Left hindlimb (tissue), 1 donor: ENCODE data around the gene RGS10.
"Not testable (repeated sequence)": the region's sequence is repeated elsewhere in the genome, so short reads cannot be mapped to it uniquely, and the experiment has no call there.

Source experiments
- DNase-seq: peaks from one replicate; pipeline ENCODE4 v3.0.0-alpha.2; 2018

Gene RGS10

DNA sequence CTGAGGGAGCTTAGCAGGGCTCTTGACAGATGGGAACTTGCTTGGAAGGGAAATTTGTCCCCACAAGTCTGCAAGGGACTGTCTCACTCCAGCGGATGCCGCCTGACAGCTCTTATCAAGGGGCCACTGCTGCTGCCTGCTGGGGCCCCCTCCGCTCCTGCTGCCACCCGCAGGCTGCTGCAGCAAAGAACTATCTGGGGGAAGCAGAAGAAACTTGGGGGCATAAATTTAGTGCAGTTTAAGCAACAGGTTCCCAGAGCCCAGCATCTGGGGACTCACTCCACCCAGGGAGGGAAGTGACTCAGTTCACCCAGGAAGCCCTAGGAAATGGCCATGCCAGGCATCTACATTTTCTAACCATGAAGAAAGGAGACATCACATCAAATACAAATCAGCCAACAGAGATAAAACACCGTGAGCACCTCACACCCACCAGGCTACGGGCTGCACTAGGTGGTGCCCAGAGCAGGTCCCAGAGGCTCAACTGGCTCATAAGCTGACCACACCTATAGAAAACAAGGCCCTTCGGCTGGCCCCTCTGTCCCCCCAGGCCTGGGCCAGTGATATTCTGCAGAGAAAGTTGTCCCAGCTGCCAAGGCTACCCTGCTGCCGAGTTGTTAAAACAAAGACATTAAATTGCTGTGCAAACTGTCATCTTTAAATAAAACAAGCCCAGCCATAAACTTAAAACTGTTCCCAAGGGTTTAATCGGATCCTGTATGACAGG, 3.7 kb downstream of the RGS10 start:
- no peak for DNase-seq

DNA sequence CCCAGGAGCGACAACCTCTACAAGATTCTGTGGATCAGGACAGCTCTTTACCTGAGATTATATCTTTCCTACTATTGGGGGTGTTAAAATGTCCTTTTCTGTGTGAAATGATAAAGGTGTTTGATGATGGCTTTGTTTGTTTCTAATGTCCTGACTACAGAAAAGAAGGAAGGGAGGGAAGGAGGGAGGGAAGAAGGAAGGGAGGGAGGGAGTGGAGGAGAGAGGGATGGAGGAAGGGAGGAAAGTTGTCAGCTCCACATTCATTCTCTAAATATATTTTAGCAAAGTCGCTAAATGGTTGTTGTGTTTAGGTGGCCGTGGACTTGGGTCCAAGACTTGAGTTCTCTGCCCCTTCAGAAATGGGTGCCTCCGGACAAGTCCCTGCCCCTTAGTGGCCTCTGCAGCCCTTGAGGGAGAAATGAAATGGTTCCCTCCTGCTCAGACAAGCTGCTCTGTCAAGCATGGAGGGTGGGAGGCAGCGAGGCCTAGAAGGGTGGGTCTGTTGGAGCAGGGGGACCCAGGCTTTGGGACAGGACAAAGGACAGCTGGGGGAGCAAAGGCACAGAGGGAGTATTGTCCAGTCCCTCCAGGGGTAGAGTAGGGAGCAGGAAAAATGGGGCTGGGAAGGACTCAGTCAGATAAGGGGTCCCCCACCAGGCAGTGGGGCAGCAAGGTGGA, 4.4 kb downstream of the RGS10 start:
- no peak for DNase-seq

DNA sequence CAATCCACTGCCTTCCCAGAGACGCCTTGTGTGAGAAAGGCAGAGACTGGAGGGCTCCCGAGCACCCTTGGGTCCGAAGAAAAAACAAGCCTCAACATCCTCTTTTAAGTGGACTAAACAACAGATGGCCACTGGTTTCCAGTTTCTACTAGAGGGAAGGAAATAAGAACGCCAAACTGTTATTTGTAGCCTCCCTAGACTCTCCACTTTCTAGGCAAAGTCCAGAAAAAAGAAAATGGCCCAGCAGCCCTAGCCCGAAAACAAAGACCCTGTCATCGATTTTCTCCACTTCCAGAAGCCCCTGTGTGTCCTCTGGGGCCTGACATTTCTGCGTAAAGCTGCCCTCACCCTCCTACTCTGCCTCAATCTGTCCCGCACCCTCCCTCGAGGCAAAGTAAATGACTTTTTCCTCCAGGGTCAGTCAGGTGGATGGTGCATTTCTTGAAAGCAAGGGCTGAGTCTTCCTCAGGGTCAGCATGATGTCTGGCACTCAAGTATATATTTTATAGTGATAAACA, 6.0 kb downstream of the RGS10 start:
- DNase-seq = no peak

DNA sequence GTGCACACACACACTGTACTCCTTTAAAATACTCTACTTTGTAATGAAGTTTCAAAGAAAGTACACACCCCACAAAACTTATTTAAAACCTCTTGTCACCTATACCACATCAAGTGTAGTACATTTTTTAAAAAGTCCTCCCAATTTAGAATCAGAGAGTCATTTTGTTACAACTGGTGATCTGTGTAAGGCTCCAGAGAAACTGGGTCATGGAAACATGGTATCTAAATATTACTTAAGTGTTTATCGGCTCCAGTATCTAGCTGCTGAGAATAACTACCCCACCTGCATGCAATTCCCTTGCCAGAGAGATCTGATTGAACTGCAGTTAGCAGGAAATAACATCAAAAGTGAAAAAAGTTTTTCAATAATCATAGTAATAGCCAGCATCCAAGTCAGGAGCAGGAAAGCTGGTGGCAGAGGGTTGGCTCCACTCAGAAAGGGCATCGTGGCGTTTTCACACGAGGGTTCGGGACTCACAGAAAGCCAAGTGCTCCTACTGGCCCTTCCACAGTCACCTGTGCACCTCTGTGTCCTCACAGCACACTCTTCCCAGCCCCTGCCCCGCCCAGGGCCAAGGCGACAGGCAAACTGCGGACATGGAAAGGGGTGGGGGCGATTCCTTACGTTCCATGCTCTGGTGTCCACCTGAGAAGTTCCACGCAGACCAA, 6.5 kb downstream of the RGS10 start:
- DNase-seq = no peak

DNA sequence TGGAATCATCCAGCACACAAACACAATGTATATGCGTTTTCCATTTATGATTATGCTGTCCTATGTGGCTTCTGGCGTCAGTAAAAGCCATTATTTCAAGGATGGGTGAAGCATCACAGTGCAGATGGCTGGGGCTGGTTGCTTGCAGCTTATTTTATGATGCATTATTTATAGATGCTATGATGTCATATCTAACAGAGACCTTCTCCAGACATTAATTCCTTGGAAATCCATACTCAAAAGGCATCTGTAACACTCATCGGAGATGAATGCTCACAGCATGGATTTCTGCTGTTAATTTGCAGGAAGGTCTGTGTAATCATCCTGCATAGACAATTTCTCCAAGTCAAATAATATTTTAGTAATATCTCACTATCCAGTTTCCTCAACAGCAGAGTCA, 7.2 kb downstream of the RGS10 start:
- no peak for DNase-seq

DNA sequence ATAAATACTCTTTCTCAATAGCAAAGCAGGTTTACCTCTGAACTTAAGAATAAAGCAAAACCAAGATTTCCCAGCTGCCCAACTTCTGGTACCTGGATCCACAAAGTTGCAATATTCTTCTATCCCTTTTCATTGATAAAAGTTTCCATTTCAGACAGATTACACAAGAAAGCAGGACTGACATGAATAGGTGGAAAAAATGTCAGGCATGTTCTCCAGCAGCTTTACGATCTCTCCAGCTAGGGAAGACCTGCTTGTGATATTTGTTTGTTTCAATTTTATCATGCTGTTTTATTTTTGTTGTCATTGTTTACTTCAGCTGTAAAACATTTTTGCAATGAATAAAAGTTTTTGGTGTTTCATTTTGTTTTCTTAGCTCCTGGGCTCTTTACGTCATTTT, 9.0 kb downstream of the RGS10 start:
- DNase-seq = no peak

DNA sequence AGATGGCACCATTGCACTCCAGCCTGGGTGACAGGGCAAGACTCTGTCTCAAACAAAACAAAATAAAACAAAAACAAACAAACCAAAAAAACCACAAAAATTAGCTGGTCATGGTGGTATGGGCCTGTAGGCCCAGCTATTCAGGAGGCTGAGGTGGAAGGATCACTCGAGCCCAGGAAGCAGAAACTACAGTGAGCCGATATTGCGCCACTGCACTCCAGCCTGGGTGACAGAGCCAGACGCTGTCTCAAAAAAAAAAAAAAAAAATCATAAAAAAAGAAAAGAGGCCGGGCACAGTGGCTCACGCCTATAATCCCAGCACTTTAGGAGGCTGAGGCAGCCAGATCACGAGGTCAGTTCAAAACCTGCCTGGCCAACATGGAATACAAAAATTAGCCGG, 9.7 kb downstream of the RGS10 start:
- not testable (repeated sequence) for DNase-seq

DNA sequence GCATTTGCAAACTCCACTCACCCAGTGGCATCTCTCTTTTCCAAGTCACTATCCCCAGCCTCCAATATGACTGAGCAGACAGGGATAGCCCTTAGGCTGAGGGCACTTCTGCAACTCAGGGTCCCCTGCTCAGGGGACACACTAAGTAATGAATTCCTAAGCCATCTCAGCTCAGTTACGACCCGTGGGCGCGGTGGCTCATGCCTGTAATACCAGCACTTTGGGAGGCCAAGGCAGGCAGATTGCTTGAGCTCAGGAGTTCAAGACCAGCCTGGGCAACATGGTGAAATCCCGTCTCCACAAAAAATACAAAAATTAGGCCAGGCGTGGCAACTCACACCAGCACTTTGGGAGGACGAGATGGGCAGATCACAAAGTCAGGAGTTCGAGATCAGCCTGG, 10.3 kb downstream of the RGS10 start:
- not testable (repeated sequence) for DNase-seq

DNA sequence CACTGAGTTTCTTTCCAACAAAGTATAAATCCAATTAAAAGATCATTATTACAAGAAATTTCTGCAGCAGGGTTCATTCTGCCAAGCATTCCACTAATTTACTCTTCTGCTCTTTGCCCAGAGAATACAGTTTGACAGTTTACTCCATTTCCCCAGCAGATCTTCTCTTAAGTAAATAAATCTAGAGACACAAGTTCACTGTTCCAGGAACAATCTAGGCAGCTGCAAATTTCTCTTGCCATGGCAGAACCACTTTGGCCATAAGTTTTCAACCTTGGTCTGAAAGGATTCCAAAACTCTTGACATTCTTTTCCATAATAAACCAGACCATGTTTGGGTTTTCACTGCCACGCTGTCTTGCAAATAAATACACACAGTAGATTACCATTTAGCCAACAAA, 11.5 kb downstream of the RGS10 start:
- DNase-seq = no peak

DNA sequence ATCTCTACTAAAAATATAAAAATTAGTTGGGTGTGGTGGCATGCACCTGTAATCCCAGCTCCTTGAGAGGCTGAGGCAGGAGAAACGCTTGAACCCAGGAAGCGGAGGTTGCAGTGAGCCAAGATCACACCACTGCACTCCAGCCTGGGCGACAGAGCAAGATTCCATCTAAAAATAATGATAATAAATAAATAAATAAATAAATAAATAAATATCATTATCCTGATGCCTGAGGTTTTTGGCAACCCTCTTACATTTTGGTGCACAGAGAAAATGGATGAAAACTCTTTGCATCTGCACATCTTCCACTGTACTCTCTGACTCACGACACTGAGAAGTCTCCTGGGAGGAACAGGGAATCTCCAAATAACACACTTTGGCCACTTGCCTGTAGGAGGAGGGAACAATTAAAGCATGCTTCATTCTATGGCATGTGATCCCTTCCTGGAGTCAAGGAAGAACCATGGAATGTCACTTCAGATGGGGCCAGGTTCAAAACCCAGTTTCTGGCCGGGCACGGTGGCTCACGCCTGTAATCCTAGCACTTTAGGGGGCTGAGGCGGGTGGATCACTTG, 13.8 kb downstream of the RGS10 start:
- not testable (repeated sequence) for DNase-seq

DNA sequence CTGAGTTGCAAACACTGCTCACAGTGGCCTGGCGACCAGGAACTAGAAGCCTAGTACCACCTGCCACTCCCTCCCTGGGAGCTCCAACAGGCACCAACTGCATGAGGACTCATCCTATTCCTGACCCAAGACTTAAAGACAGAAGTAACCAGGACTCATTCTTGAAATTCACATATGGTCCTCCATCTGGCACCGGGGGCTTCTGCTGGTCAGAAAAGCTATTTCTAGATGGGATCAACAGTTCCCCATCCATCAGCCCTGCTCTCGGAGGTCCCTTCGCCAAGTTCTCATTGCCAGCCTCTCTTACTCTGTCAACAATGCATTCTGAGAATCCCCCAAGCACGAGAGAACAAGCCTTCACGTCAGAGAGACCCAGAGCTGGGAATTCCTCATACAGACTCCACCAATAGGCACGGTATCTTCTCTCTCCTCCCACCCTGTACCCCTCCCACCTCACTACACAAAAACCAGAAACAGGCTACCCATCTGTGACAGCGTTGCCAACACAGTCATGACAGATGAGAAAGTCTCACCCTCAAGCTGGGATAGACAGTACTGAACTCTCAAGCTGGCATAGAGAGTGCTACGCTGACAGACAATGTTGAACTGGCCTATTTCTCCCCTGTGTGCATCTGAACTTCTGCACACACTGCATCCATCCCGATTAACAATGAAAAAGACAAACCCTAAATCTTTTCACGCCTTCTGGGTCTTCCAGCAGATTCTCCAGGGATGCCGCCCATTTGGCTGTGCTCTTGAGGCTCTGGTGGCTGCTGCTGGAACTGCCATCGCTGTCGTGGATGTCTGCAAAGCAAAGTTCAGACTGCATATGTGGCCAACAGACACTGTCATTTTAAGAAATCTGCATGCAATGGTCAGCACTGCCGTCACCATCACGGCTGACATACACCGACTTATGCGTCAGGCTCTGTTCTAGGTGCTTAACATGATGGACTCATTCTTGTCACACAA, 15.6 kb downstream of the RGS10 start:
- no peak for DNase-seq

DNA sequence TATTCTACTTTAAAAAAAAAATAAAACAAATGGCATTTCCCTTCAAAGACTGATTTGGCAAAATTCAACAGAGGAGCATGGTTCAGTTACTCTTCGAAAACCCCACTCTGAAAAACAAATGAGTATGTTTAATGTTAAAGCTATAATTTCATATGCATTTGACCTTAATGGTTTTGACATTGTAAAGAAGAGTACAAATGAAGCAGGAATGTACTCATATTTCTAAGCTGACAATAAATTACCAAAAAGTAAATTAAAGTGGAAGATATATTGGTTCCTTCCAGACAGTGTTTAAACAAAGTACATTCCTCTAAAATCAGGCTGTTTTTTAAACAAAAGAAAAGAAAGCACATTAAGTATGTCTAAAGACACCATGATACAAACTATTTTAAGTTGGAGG, 16.4 kb downstream of the RGS10 start:
- DNase-seq = no peak

DNA sequence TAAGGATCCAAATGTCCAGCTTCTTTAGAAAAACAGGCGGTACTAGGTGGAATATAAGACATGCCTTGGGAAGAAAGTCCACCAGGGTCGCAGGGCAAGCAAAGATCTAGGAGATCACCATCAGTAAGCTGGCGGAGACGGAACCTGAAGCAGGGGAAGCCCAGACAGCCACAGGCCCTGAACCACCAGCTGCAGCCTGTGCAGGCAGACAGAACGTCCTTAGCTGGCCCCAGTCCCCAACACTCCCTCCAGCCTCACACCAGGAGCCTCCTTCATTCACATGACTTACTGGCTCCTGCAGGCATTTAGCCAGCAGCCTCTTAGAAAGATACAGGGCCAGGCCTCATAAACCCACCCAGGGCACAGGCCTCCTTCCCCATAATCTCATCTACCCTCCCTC, 17.4 kb downstream of the RGS10 start:
- DNase-seq = no peak

DNA sequence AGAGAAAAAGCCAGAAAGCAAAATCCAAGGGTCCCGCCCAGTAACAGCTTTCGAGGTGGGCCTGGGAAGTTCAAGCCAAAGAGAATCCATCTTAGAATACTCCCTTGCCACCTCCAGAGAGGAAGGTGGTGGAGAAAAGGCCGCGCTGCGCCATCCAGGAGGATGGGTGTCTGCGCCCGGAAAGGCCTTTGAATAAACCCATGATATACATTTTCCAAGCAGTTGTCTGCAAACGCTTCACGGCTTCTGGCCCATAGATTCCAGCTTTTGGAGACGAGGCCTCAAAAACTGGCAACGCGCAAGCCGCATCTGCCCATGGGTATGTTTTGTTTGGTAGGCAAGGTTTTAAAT, 17.8 kb downstream of the RGS10 start:
- no peak for DNase-seq

DNA sequence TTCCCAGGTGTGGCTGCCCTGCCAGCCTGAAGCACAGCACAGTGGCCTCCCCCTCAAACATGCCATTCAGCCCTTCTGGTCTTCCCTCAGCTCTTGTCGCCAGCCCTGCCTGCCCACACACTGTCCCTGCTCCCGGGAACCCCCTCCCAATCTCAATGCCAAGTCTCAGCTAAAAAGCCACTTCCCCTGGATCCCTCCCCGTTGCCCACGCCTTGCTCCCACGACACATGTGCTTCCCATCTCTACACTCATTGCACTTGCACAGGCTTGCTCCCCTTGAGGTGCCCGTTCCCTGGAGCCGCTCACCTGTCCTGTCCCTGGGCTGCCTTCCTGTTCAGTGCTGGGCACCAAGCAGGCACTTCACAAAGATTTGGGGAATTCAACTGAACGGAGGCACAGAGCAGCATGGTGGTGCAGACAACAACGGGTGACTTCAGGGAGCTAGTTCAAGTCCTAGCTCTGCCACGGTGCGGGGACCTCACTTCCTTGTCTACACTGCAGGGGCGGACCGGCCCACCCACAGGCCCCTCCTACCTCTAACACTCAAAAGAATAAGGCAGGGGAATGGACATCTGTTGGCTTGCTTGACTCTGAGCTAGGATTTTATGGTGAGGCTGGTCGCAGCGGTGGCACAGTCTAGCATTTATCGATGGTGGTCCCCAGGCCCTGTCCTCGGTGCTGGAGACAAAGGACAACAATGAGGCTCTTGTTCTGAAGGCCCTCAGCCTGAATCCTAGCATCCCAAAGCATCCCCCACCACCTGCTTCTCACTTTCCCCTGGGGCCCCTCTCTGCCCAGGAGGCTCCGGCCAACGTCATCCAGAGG, 18.4 kb downstream of the RGS10 start:
- no peak for DNase-seq

DNA sequence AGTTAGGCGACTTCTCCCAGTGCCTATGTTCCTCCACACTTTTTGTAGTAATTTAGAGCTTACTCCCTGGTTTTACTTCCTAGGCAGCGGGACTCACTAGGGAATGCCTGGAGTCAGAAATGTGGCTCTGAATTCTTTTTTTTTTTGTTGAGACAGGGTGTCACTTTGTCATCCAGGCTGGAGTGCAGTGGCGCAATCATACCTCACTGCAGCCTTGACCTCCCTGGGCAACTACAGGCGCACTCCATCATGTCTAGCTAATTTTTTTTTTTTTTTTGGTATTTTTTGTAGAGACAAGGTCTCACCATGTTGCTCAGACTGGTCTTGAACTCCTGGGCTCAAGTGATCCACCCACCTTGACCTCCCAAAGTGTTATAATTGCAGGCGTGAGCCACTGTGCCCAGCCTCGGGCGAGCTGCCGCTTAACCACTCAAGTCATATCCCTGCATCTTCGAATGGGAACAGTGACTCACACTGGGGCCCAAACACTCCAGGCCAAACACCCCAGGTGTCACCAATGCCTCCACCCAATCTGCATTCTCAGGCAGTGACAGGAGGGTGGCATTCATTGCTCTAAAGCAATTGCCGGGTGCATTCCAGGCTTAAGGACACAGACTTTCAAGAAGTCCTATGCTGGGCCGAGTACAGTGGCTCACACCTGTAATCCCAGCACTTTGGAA, 19.6 kb downstream of the RGS10 start:
- no peak for DNase-seq

DNA sequence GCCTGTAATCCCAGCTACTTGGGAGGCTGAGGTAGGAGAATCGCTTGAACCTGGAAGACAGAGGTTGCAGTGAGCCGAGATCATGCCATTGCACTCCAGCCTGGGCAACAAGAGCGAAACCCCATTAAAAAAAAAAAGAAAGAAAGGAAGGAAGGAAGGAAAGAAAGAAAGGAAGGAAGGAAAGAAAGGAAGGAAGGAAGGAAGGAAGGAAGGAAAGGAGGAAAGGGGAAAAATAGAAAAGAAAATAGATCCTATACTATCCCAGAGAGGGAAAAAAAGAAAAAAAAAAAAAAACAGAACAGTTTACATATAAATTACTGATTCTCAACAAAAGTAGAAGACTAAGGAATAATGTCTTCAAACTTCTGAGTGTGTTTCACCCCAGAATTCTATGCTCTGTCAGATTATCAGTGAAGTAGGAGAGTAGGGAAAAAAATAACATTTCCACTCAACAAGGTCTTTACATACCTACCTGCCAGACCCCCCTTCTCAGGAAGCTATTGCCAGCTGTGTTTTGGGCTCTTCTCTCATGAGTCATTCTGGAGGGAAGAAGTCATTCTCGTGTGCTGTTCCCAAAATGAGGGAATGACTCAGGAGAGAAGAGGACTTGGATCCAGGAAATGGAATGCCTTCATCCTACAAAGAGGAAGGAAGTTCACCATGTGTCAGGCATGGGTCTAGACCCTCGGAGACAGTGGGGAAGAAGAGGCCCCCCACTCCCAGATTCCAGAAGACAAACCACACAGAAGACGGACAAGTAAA, 20.9 kb downstream of the RGS10 start:
- no peak for DNase-seq

DNA sequence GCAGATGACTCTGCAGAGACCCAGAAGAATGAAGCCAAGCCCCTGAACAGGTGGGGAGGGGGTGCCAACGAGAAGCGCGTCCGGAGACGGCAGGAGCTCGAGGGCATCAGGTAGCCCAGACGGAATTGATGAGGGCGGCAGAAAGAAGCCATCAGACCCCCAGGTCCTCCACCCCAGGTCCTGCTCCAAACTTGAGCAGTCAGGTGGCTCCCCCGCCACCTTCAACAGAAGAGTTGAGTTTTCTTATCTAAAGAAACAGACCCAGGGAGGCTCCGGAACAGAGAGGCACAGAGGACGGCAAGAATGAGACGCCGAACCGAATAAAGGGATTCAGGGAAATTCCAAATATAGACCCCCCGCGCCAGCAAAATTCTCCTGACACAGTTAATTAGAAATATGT, 22.2 kb downstream of the RGS10 start:
- DNase-seq = no peak

DNA sequence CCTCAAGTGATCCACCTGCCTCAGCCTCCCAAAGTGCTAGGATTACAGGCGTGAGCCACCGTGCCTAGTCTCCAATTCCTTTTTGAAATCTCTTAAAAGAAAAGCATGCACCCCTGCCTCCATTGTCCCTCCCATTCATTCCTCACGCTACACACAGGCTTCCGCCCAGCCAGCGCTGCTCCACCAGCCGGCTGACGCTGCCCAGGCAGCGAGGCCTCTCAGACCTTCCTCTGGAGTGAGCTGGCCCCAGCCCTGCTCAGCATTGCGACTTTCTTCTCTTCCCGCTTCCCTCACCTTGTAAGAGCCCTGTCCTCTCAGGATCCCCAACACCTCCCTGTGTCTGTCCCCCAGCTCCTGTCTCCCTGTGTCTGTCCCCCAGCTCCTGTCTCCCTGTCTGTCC, 23.6 kb downstream of the RGS10 start:
- no peak for DNase-seq

DNA sequence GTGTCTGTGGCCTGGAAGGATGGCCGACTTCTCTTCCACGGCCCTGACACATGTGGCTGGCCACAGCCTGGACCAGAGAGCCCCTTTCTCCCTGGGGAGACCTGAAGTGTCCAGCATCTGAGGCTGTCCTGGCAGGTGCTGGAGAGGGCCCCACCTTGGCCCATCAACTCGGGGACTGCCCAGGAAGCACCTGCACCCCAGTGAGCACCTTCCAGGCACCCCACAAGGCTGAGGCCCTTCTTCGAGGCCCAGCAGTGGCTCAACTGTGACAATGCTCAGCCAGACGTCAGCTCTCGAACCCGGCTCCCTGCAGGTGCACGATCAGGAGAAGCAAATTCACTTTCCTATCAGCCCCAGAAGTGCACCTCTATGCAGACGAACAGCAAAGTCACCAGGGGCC, 24.3 kb downstream of the RGS10 start:
- DNase-seq = no peak
